Sigmoid colon (tissue), 7 donors: ENCODE results near the gene SDK1. TPM values are rescaled to one million over a fixed set of nuclear protein-coding genes. Genes with fewer than 3 reads are reported as not detected.

Experiments
- DNase-seq: peaks from one replicate; pipeline ENCODE4 v3.0.0-alpha.2; 2019
- H3K27ac ChIP-seq, 4 donors: fragments of 200-600 bp; sonication (generic); one replicate each; pipeline ENCODE4 v1.5.1; 2016 to 2019; ENCODE audit warnings: mild to moderate bottlenecking in 1 of 4
- H3K27me3 ChIP-seq, 3 donors: fragments of 200-600 bp; sonication (generic); one replicate each; pipeline ENCODE4 v1.5.1; 2019; ENCODE audit warnings: mild to moderate bottlenecking in 1 of 3
- H3K36me3 ChIP-seq, 4 donors: fragments of 200-600 bp; sonication (generic); one replicate each; pipeline ENCODE4 v1.5.1; 2016 to 2019
- H3K4me1 ChIP-seq, 4 donors: fragments of 200-600 bp; sonication (generic); one replicate each; pipeline ENCODE4 v1.5.1; 2017 to 2019
- H3K4me3 ChIP-seq, 4 donors: fragments of 200-600 bp; sonication (generic); one replicate each; pipeline ENCODE4 v1.5.1; 2017 to 2019; ENCODE audit warnings: mild to moderate bottlenecking in 2 of 4, moderate library complexity in 1 of 4
- H3K9me3 ChIP-seq, 4 donors: fragments of 200-600 bp in 3 of 4; sonication (generic) in 3 of 4; one replicate each; pipeline versions ENCODE4 v1.5.1 to v1.6.1; 2013 to 2019
- CTCF ChIP-seq, 4 experiments: fragments of 450-650 bp in 3 of 4; fragments of 200-600 bp in 1 of 4; IDR thresholded peaks; one replicate each; pipeline ENCODE4 v1.5.1; 2016 to 2019; ENCODE audit warnings: antibody characterized with exemption in 4 of 4, mild to moderate bottlenecking in 3 of 4, moderate library complexity in 2 of 4
- EP300 ChIP-seq, 4 donors: sonication (generic); formaldehyde crosslinking; IDR thresholded peaks; one replicate each; pipeline ENCODE4 v1.6.1; 2017; ENCODE audit warnings: antibody characterized with exemption in 4 of 4
- POLR2A ChIP-seq, 2 donors: fragments of 450-650 bp; IDR thresholded peaks; one replicate each; pipeline ENCODE4 v1.6.1; 2016; ENCODE audit warnings: antibody characterized with exemption in 2 of 2, mild to moderate bottlenecking in 2 of 2, moderate library complexity in 2 of 2
- POLR2AphosphoS5 ChIP-seq, 4 donors: sonication (generic); formaldehyde crosslinking; IDR thresholded peaks; one replicate each; pipeline ENCODE4 v1.6.1; 2017; ENCODE audit warnings: antibody characterized with exemption in 4 of 4
- WGBS, 2 donors: extraction: QIAGEN DNeasy Blood & Tissue Kit; methylation state at CpG; one replicate each; pipeline ENCODE4 v1.1.7; 2013; 5-methylcytosine and 5-hydroxymethylcytosine counted together
- intact Hi-C: fragments of 100-400 bp; cut with DNase I; formaldehyde crosslinking; loops from one replicate; pipeline ENCODE4 v1.15.1; 2023
- polyA plus RNA-seq, 3 donors: library from polyadenylated mRNA; stranded (reverse); fragments of 200-250 nt; gene quantifications; one replicate each; pipeline ENCODE4 v1.2.3, GENCODE V29; 2013
- total RNA-seq, 4 donors: library from RNA; depleted of rRNA; stranded (reverse); fragments of >200 nt; gene quantifications; one replicate each; pipeline ENCODE4 v1.1.0, GENCODE V29; 2016
- donor health status: healthy with polysubstance abuse.
- donor health status: Bipolar disorder and iron deficiency.
- donor health status: healthy.

The SDK1 gene
- total and polyA plus RNA-seq, 7 donors: under 0.01 to 23.0 (median 10.0) TPM; not detected in 1

- 91 to 92% methylated on average over 10 of the region's 10 CpGs for WGBS, 2 donors
Observed at GRCh38 chr7:4073052-4073451, 772.0 kb downstream of the SDK1 start.

GRCh38 chr7:4073750-4074149, 772.7 kb downstream of the SDK1 start:
- Histone ChIP-seq H3K4me3 (no peak overlapping the region), H3K27ac (no peak overlapping the region), H3K4me1 (no peaks in the 10 kb centered on the region), H3K9me3 (no peaks in the 10 kb centered on the region), H3K27me3 (no peaks in the 10 kb centered on the region), H3K36me3 (peaks cover 0 to 7% (median 2%) of the 10 kb centered on the region in 4 donors)
- no peak for TF ChIP-seq POLR2AphosphoS5 (IDR thresholded peaks at IDR 0.05)
- TF ChIP-seq POLR2A (IDR thresholded peaks at IDR 0.05): no peak
- no peak for TF ChIP-seq CTCF (IDR thresholded peaks at IDR 0.05)
- no peak for TF ChIP-seq EP300 (IDR thresholded peaks at IDR 0.05)
- DNase-seq: no peak
- intact Hi-C loops: no loop called here
- 88 to 95% methylated on average over 13 of the region's 13 CpGs for WGBS, 2 donors

More at GRCh38 chr7:4073052-4073451, 772.0 kb downstream of the SDK1 start:
- no peaks in the 10 kb centered on the region for H3K4me1 ChIP-seq
- no peak overlapping the region for H3K27ac ChIP-seq
- no peaks in the 10 kb centered on the region for H3K27me3 ChIP-seq
- TF ChIP-seq CTCF (IDR thresholded peaks at IDR 0.05) (no peak), POLR2AphosphoS5 (IDR thresholded peaks at IDR 0.05) (no peak), POLR2A (IDR thresholded peaks at IDR 0.05) (no peak), EP300 (IDR thresholded peaks at IDR 0.05) (no peak)
- peaks cover 0 to 7% (median 2%) of the 10 kb centered on the region in 4 donors for H3K36me3 ChIP-seq
- intact Hi-C loops: no loop called here
- H3K4me3 ChIP-seq: no peak overlapping the region
- no peaks in the 10 kb centered on the region for H3K9me3 ChIP-seq
- no peak for DNase-seq

- 83 to 90% methylated on average over 8 of the region's 8 CpGs for WGBS, 2 donors
- TF ChIP-seq POLR2A (IDR thresholded peaks at IDR 0.05) (no peak), EP300 (IDR thresholded peaks at IDR 0.05) (no peak)
- intact Hi-C loops: no loop called here
Observed at GRCh38 chr7:4074407-4074806, 773.4 kb downstream of the SDK1 start.

GRCh38 chr7:4074994-4075393, 773.9 kb downstream of the SDK1 start:
- intact Hi-C loops: no loop called here
- no peak overlapping the region for H3K27ac ChIP-seq
- peaks cover 0 to 7% (median 2%) of the 10 kb centered on the region in 4 donors for H3K36me3 ChIP-seq
- no peaks in the 10 kb centered on the region for H3K9me3 ChIP-seq
- no peak overlapping the region for H3K4me3 ChIP-seq
- no peaks in the 10 kb centered on the region for H3K4me1 ChIP-seq
- TF ChIP-seq POLR2A (IDR thresholded peaks at IDR 0.05) (no peak), POLR2AphosphoS5 (IDR thresholded peaks at IDR 0.05) (no peak), CTCF (IDR thresholded peaks at IDR 0.05) (no peak), EP300 (IDR thresholded peaks at IDR 0.05) (no peak)
- no peak for DNase-seq
- WGBS, 2 donors: 91 to 92% methylated on average over 8 of the region's 8 CpGs
- no peaks in the 10 kb centered on the region for H3K27me3 ChIP-seq

More at GRCh38 chr7:4074407-4074806, 773.4 kb downstream of the SDK1 start:
- no peaks in the 10 kb centered on the region for H3K27me3 ChIP-seq
- no peaks in the 10 kb centered on the region for H3K9me3 ChIP-seq
- no peak overlapping the region for H3K4me3 ChIP-seq
- no peak for DNase-seq
- no peak overlapping the region for H3K27ac ChIP-seq
- H3K4me1 ChIP-seq: no peaks in the 10 kb centered on the region
- H3K36me3 ChIP-seq: peaks cover 0 to 7% (median 2%) of the 10 kb centered on the region in 4 donors

- H3K4me3 ChIP-seq: no peak overlapping the region
- H3K4me1 ChIP-seq: no peaks in the 10 kb centered on the region
- H3K9me3 ChIP-seq: no peaks in the 10 kb centered on the region
- DNase-seq: no peak
- no peaks in the 10 kb centered on the region for H3K27me3 ChIP-seq
- H3K36me3 ChIP-seq: peaks cover 0 to 7% (median 2%) of the 10 kb centered on the region in 4 donors
- intact Hi-C loops: no loop called here
- WGBS, 2 donors: 90 to 94% methylated on average over 19 of the region's 19 CpGs
- TF ChIP-seq POLR2AphosphoS5 (IDR thresholded peaks at IDR 0.05) (no peak), EP300 (IDR thresholded peaks at IDR 0.05) (no peak), CTCF (IDR thresholded peaks at IDR 0.05) (no peak), POLR2A (IDR thresholded peaks at IDR 0.05) (no peak)
- H3K27ac ChIP-seq: no peak overlapping the region
Observed at GRCh38 chr7:4076701-4077294, 775.7 kb downstream of the SDK1 start.
